ENCODE measurements around the gene ATE1.

ATE1 gene

GRCh38 chr10:121715969-121716368, 211.9 kb downstream of the ATE1 start:
- TF ChIP-seq CTCF (IDR thresholded peaks at IDR 0.05; ENCODE audit: insufficient read depth, low read depth, low read length, missing control alignments) = no peak
- H3K4me3 ChIP-seq (ENCODE audit: low read length) = no peak overlapping the region
- DNase-seq (ENCODE audit: low read depth) = no peak

- no peak for TF ChIP-seq CTCF (IDR thresholded peaks at IDR 0.05; ENCODE audit: insufficient read depth, low read depth, low read length, missing control alignments)
- DNase-seq (ENCODE audit: low read depth) = peak; percentile 63
- H3K4me3 ChIP-seq (ENCODE audit: low read length) = no peak overlapping the region
Observed at GRCh38 chr10:121715076-121715475, 212.8 kb downstream of the ATE1 start.

- no peak overlapping the region for H3K4me3 ChIP-seq (ENCODE audit: low read length)
- no peak for TF ChIP-seq CTCF (IDR thresholded peaks at IDR 0.05; ENCODE audit: insufficient read depth, low read depth, low read length, missing control alignments)
- no peak for DNase-seq (ENCODE audit: low read depth)
Observed at GRCh38 chr10:121713486-121713885, 214.3 kb downstream of the ATE1 start.

GRCh38 chr10:121710971-121711370, 216.9 kb downstream of the ATE1 start:
- DNase-seq (ENCODE audit: low read depth) = no peak
- no peak overlapping the region for H3K4me3 ChIP-seq (ENCODE audit: low read length)
- TF ChIP-seq CTCF (IDR thresholded peaks at IDR 0.05; ENCODE audit: insufficient read depth, low read depth, low read length, missing control alignments) = no peak

GRCh38 chr10:121710207-121710606, 217.6 kb downstream of the ATE1 start:
- H3K4me3 ChIP-seq (ENCODE audit: low read length) = no peak overlapping the region
- TF ChIP-seq CTCF (IDR thresholded peaks at IDR 0.05; ENCODE audit: insufficient read depth, low read depth, low read length, missing control alignments) = no peak

GRCh38 chr10:121709675-121710073, 218.2 kb downstream of the ATE1 start:
- DNase-seq (ENCODE audit: low read depth) = no peak
- no peak overlapping the region for H3K4me3 ChIP-seq (ENCODE audit: low read length)
- no peak for TF ChIP-seq CTCF (IDR thresholded peaks at IDR 0.05; ENCODE audit: insufficient read depth, low read depth, low read length, missing control alignments)

More at GRCh38 chr10:121710207-121710606, 217.6 kb downstream of the ATE1 start:
- DNase-seq (ENCODE audit: low read depth) = no peak

Measured in epithelial cell of esophagus (primary cell).